Measurements from ENCODE around the gene ATP8B1. TPM values are rescaled to one million over a fixed set of nuclear protein-coding genes. Genes with fewer than 3 reads are reported as not detected.

ATP8B1 gene
- polyA plus RNA-seq, 3 donors: 0.02 to 0.11 (median 0.03) TPM

- Mint-ChIP-seq H3K4me3 (no peak overlapping the region), H3K4me1 (peaks cover 16% of the 10 kb centered on the region), H3K36me3 (peaks cover 21 to 36% of the 10 kb centered on the region in 2 donors), H3K27me3 (ENCODE audit: low read depth in 3 of 3) (peaks cover 0 to 3% (median 1%) of the 10 kb centered on the region in 3 donors), H3K27ac (no peak overlapping the region), H3K9me3 (peaks cover 18 to 33% (median 23%) of the 10 kb centered on the region in 7 donors)
- no peak overlapping the region for H3K9ac ChIP-seq (ENCODE audit: insufficient read depth, low read length, poor library complexity, severe bottlenecking)
- peaks cover 0 to 3% of the 10 kb centered on the region in 2 donors for H3K36me3 ChIP-seq (replicated peaks in 1 of 2; ENCODE audit: control insufficient read depth in 1 of 2, insufficient read depth in 2 of 2, low read length in 2 of 2)
- no peaks in the 10 kb centered on the region for H3K27me3 ChIP-seq (ENCODE audit: control insufficient read depth in 2 of 2, insufficient read depth in 2 of 2, low read length in 2 of 2)
- H3K4me2 ChIP-seq (replicated peaks; ENCODE audit: extremely low read depth, low read length, poor library complexity, severe bottlenecking): no peak overlapping the region
- H2AFZ ChIP-seq (ENCODE audit: insufficient read depth, low read depth, low read length, poor library complexity, severe bottlenecking): no peak overlapping the region
- H4K20me1 ChIP-seq (ENCODE audit: insufficient read depth, low read length): no peaks in the 10 kb centered on the region
- peaks cover 16 to 21% of the 10 kb centered on the region in 2 donors for H3K4me1 ChIP-seq (ENCODE audit: control insufficient read depth in 1 of 2, insufficient read depth in 2 of 2, low read length in 2 of 2)
- no peak overlapping the region for H3K4me3 ChIP-seq (replicated peaks in 1 of 3; ENCODE audit: low read depth in 2 of 3, low read length in 3 of 3)
- no peak for TF ChIP-seq CTCF (IDR thresholded peaks at IDR 0.05)
- DNase-seq: no peak
- peaks cover 14 to 23% of the 10 kb centered on the region in 2 donors for H3K9me3 ChIP-seq (replicated peaks in 1 of 2; ENCODE audit: control insufficient read depth in 1 of 2, insufficient read depth in 1 of 2, low read length in 2 of 2)
- intact Hi-C loops (cut with micrococcal nuclease): no loop called here
- H3K27ac ChIP-seq (ENCODE audit: low read depth in 1 of 2, low read length in 2 of 2): no peak overlapping the region
- H3K79me2 ChIP-seq (ENCODE audit: insufficient read depth, low read length): peaks cover 86% of the 10 kb centered on the region
Measured at GRCh38 chr18:57651914-57652313, 151.2 kb downstream of the ATP8B1 start.

GRCh38 chr18:57649556-57650500, 153.3 kb downstream of the ATP8B1 start:
- peak overlapping the region; percentile 55 for H2AFZ ChIP-seq (ENCODE audit: insufficient read depth, low read depth, low read length, poor library complexity, severe bottlenecking)
- H3K4me2 ChIP-seq (replicated peaks; ENCODE audit: extremely low read depth, low read length, poor library complexity, severe bottlenecking): peak overlapping the region; percentile 19
- peaks cover 16 to 21% of the 10 kb centered on the region in 2 donors for H3K4me1 ChIP-seq (ENCODE audit: control insufficient read depth in 1 of 2, insufficient read depth in 2 of 2, low read length in 2 of 2)
- H3K9me3 Mint-ChIP-seq: peaks cover 7 to 20% (median 12%) of the 10 kb centered on the region in 7 donors
- H3K4me3 ChIP-seq (replicated peaks in 1 of 3; ENCODE audit: low read depth in 2 of 3, low read length in 3 of 3): peak overlapping the region in 1 of 3 experiments; percentile 17
- H3K4me3 Mint-ChIP-seq: peak overlapping the region in 1 of 2 donors; percentile 21
- H3K36me3 ChIP-seq (replicated peaks in 1 of 2; ENCODE audit: control insufficient read depth in 1 of 2, insufficient read depth in 2 of 2, low read length in 2 of 2): peaks cover 0 to 3% of the 10 kb centered on the region in 2 donors
- 97% methylated on average over 4 of the region's 11 CpGs for WGBS (ENCODE audit: insufficient coverage)
- peak overlapping the region; percentile 71 to 86 for H3K27ac ChIP-seq (ENCODE audit: low read depth in 1 of 2, low read length in 2 of 2)
- H3K4me1 Mint-ChIP-seq: peaks cover 18% of the 10 kb centered on the region
- H3K27me3 ChIP-seq (ENCODE audit: control insufficient read depth in 2 of 2, insufficient read depth in 2 of 2, low read length in 2 of 2): no peaks in the 10 kb centered on the region
- peaks cover 17 to 43% of the 10 kb centered on the region in 2 donors for H3K36me3 Mint-ChIP-seq
- no peak overlapping the region for H3K9ac ChIP-seq (ENCODE audit: insufficient read depth, low read length, poor library complexity, severe bottlenecking)
- DNase-seq: peak; percentile 79 to 96 (median 91)
- peaks cover 2% of the 10 kb centered on the region for H4K20me1 ChIP-seq (ENCODE audit: insufficient read depth, low read length)
- H3K79me2 ChIP-seq (ENCODE audit: insufficient read depth, low read length): peaks cover 85% of the 10 kb centered on the region
- TF ChIP-seq CTCF (IDR thresholded peaks at IDR 0.05): no peak
- peaks cover 0 to 4% (median 2%) of the 10 kb centered on the region in 3 donors for H3K27me3 Mint-ChIP-seq (ENCODE audit: low read depth in 3 of 3)
- peak overlapping the region; percentile 91 to 98 (median 96) for H3K27ac Mint-ChIP-seq
- H3K9me3 ChIP-seq (replicated peaks in 1 of 2; ENCODE audit: control insufficient read depth in 1 of 2, insufficient read depth in 1 of 2, low read length in 2 of 2): peaks cover 2 to 10% of the 10 kb centered on the region in 2 donors
- intact Hi-C loops (cut with micrococcal nuclease): loop anchor here in 1 of 2 donors (2.0 kb wide), 1 partner anchor 17 kb away; no protein-coding TSS in a partner anchor

All from CD14-positive monocyte (primary cell).